Progenitor cell of endocrine pancreas (in vitro differentiated cells): ENCODE results near the gene DSCAML1. TPM values are rescaled to one million over a fixed set of nuclear protein-coding genes. Genes with fewer than 3 reads are reported as not detected.
"Not testable (repeated sequence)": the region's sequence is repeated elsewhere in the genome, so short reads cannot be mapped to it uniquely, and the experiment has no call there.

Source experiments
- DNase-seq: peaks from one replicate; pipeline ENCODE4 v3.0.0; 2021; ENCODE audit warnings: low spot score; ENCODE audit not compliant: unreplicated experiment
- H3K27ac Mint-ChIP-seq: 2 replicates; pipeline ENCODE4 v1.8.0; 2021; ENCODE audit warnings: mild to moderate bottlenecking, moderate library complexity, mixed read lengths
- H3K27me3 Mint-ChIP-seq: 2 replicates; pipeline ENCODE4 v1.8.0; 2021; ENCODE audit warnings: mixed read lengths
- H3K36me3 Mint-ChIP-seq: 2 replicates; pipeline ENCODE4 v1.8.0; 2022; ENCODE audit warnings: mixed read lengths; ENCODE audit not compliant: insufficient read depth
- H3K4me1 Mint-ChIP-seq: 2 replicates; pipeline ENCODE4 v1.8.0; 2021; ENCODE audit warnings: low read depth, mixed read lengths
- H3K4me3 Mint-ChIP-seq: 2 replicates; pipeline ENCODE4 v1.8.0; 2021; ENCODE audit warnings: low read depth, mild to moderate bottlenecking, moderate library complexity, mixed read lengths
- H3K9me3 Mint-ChIP-seq: 2 replicates; pipeline ENCODE4 v1.8.0; 2021; ENCODE audit warnings: low read depth, mixed read lengths
- total RNA-seq: library from RNA; stranded (reverse); gene quantifications from 2 replicates; pipeline ENCODE4 v1.2.1, GENCODE V29; 2021
- TF ChIP-seq, protein P1 (sequence below): fragments of 200-600 bp; sonication (generic); IDR thresholded peaks from one replicate; pipeline ENCODE4 v1.5.0; 2021; ENCODE audit warnings: antibody characterized with exemption, mild to moderate bottlenecking; ENCODE audit not compliant: unreplicated experiment

DSCAML1 gene
- total RNA-seq, 1 donor from 2014 or later, result 2.7 TPM

DNA sequence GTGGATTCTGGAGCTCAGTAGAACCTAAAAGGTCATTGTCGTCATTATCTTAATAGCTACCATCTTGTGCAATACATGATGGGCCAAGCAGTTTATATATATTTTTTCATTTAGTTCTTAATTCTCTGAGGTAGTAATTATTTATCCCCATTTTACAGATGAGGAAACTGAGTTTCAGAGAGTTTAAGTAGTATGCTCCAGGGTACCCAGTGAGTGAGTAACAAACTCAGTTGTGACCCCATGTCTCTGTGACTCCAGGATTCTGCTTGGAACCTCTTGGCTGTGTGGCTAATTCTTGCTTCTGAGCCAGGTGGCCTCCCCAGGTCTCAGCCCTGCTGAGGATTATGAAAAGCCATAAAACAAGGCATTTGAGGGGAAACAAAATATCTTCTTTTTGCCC, 386.8 kb downstream of the DSCAML1 start:
- no peaks in the 10 kb centered on the region for H3K4me1 Mint-ChIP-seq
- peaks cover 9% of the 10 kb centered on the region for H3K9me3 Mint-ChIP-seq
- H3K27me3 Mint-ChIP-seq, result no peaks in the 10 kb centered on the region
- DNase-seq, result no peak
- H3K36me3 Mint-ChIP-seq, result peaks cover 25% of the 10 kb centered on the region
- TF ChIP-seq, protein P1, sequence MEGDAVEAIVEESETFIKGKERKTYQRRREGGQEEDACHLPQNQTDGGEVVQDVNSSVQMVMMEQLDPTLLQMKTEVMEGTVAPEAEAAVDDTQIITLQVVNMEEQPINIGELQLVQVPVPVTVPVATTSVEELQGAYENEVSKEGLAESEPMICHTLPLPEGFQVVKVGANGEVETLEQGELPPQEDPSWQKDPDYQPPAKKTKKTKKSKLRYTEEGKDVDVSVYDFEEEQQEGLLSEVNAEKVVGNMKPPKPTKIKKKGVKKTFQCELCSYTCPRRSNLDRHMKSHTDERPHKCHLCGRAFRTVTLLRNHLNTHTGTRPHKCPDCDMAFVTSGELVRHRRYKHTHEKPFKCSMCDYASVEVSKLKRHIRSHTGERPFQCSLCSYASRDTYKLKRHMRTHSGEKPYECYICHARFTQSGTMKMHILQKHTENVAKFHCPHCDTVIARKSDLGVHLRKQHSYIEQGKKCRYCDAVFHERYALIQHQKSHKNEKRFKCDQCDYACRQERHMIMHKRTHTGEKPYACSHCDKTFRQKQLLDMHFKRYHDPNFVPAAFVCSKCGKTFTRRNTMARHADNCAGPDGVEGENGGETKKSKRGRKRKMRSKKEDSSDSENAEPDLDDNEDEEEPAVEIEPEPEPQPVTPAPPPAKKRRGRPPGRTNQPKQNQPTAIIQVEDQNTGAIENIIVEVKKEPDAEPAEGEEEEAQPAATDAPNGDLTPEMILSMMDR, result no peak
- H3K27ac Mint-ChIP-seq, result no peak overlapping the region
- no peak overlapping the region for H3K4me3 Mint-ChIP-seq

DNA sequence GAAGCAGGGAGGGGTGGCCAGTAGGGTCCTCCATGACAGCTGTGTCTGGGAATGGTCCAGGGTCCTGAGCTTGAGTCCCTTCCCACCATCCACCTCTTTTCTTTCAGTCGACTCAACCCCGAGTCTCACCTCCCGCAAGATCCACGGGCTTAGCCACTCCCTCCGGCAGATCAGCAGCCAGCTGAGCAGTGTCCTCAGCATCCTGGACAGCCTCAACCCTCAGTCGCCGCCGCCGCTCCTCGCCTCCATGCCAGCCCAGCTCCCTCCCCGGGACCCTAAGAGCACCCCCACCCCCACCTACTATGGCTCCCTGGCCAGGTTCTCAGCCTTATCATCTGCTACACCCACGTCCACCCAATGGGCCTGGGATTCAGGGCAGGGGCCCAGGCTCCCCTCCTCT, 387.5 kb downstream of the DSCAML1 start:
- Mint-ChIP-seq H3K36me3 (peaks cover 29% of the 10 kb centered on the region), H3K9me3 (peaks cover 11% of the 10 kb centered on the region), H3K4me3 (no peak overlapping the region), H3K27ac (no peak overlapping the region), H3K27me3 (no peaks in the 10 kb centered on the region), H3K4me1 (no peaks in the 10 kb centered on the region)
- no peak for DNase-seq
- TF ChIP-seq, protein P1, result no peak

DNA sequence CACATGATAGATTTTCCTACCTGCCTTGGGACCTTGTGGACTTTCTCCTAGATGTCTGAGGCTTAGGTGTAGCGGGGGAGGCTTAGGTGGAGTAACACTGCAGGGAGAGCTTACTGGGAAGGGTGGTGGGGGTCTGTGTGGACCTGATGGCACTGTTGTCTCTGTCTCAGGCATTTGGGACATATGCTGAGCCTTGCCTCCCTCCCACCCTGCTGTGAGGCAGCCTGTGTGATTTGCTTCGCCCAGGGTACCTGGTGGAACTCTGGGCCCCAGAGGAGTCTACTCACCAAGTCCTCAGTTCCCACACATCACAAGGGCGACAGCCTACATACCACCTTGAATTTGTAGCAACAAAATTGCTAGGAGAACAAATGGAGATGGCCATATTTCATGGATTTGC, 388.7 kb downstream of the DSCAML1 start:
- Mint-ChIP-seq H3K27ac (no peak overlapping the region), H3K27me3 (no peaks in the 10 kb centered on the region), H3K4me3 (no peak overlapping the region), H3K4me1 (no peaks in the 10 kb centered on the region), H3K36me3 (peaks cover 35% of the 10 kb centered on the region), H3K9me3 (peaks cover 11% of the 10 kb centered on the region)
- TF ChIP-seq, protein P1, result no peak
- DNase-seq, result no peak

DNA sequence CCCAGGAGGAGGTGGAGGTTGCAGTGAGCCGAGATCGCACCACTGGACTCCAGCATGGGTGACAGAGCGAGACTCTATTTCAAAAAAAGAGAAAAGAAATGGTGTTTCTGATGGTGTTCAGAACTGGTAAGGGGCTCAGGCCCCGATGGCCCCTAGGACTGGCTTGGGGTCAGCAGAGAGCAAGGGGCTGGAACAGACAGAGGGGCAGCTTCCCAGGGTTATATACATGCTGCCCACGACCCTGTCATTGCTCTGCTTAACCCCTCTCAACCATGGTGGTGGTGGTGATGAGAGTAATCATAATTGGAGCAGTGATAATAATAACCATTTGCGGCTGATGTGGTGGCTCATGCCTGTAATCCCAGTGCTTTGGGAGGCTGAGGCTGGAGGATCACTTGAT, 390.0 kb downstream of the DSCAML1 start:
- H3K4me3 Mint-ChIP-seq, result no peak overlapping the region
- H3K27ac Mint-ChIP-seq, result no peak overlapping the region
- peaks cover 11% of the 10 kb centered on the region for H3K9me3 Mint-ChIP-seq
- TF ChIP-seq, protein P1, result no peak
- H3K36me3 Mint-ChIP-seq, result peaks cover 41% of the 10 kb centered on the region
- H3K4me1 Mint-ChIP-seq, result no peaks in the 10 kb centered on the region
- no peaks in the 10 kb centered on the region for H3K27me3 Mint-ChIP-seq
- DNase-seq, result no peak

DNA sequence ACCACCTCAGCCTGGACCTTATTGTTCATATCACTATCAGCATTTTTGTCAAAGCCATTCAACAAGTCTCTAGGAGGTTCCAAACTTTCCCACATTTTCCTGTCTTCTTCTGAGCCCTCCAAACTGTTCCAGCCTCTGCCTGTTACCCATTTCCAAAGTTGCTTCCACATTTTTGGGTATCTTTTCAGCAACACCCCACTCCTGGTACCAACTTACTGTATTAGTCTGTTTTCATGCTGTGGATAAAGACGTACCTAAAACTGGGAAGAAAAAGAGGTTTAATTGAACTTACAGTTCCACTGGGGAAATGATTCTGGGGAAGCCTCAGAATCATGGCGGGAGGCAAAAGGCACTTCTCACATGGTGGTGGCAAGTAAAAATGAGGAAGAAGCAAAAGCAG, 391.1 kb downstream of the DSCAML1 start:
- H3K4me1 Mint-ChIP-seq, H3K27me3 Mint-ChIP-seq, H3K27ac Mint-ChIP-seq, H3K4me3 Mint-ChIP-seq, DNase-seq: not testable (repeated sequence)
- Mint-ChIP-seq H3K36me3 (peaks cover 50% of the 10 kb centered on the region), H3K9me3 (peaks cover 11% of the 10 kb centered on the region)

DNA sequence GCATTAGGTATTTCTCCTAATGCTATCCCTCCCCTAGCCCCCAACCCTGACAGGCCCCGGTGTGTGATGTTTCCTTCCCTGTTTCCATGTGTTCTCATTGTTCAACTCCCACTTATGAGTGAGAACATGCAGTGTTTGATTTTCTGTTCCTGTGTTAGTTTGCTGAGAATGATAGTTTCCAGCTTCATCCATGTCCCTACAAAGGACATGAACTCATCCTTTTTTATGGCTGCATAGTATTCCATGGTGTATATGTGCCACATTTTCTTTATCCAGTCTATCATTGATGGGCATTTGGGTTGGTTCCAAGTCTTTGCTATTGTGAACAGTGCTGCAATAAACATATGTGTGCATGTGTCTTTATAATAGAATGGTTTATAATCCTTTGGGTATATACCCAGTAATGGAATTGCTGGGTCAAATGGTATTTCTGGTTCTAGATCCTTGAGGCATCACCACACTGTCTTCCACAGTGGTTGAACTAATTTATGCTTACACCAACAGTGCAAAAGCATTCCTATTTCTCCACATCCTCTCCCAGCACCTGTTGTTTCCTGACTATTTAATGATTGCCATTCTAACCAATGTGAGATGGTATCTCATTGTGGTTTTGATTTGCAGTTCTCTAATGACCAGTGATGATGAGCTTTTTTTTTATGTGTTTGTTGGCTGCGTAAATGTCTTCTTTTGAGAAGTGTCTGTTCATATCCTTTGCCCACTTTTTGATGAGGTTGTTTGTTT, 397.7 kb downstream of the DSCAML1 start:
- Mint-ChIP-seq H3K36me3 (peaks cover 69% of the 10 kb centered on the region), H3K9me3 (peaks cover 18% of the 10 kb centered on the region)
- not testable (repeated sequence) for H3K4me1 Mint-ChIP-seq, DNase-seq, H3K27me3 Mint-ChIP-seq, H3K4me3 Mint-ChIP-seq, H3K27ac Mint-ChIP-seq

DNA sequence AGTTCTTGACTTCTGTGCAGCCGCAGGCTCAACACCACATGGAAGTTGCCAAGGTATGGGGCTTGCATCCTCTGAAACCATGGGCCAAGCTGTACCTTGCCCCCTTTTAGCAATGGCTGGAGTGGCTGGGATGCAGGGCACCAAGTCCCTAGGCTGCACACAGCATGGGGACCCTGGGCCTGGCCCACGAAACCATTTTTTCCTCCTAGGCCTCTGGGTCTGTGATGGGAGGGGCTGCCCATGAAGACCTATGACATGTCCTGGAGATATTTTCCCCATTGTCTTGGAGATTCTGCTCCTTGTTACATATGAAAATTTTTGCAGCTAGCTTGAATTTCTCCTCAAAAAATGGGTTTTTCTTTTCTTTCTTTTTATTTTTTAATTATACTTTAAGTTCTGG, 398.4 kb downstream of the DSCAML1 start:
- H3K27me3 Mint-ChIP-seq, H3K4me1 Mint-ChIP-seq, H3K4me3 Mint-ChIP-seq, H3K27ac Mint-ChIP-seq, DNase-seq: not testable (repeated sequence)
- peaks cover 65% of the 10 kb centered on the region for H3K36me3 Mint-ChIP-seq
- peaks cover 18% of the 10 kb centered on the region for H3K9me3 Mint-ChIP-seq
